CD14-positive monocyte (primary cell): ENCODE data around the gene GJB2. TPM values are rescaled to one million over a fixed set of nuclear protein-coding genes. Genes with fewer than 3 reads are reported as not detected.

Experiments
- DNase-seq, 3 donors: peaks; one replicate each; pipeline ENCODE4 v3.0.0-alpha.2; 2011 to 2022
- H2AFZ ChIP-seq: 2 replicates; pipeline ENCODE4 v1.6.0; 2012; ENCODE audit warnings: mild to moderate bottlenecking, low read depth, low read length, inconsistent platforms; ENCODE audit not compliant: insufficient read depth, poor library complexity, severe bottlenecking
- H3K27ac ChIP-seq, 2 donors: 1 replicate in 1 of 2; 2 replicates in 1 of 2; pipeline ENCODE4 v1.5.1; 2012 to 2013; ENCODE audit warnings: low read length in 2 of 2, control low read depth in 1 of 2, inconsistent platforms in 1 of 2, low read depth in 1 of 2, mild to moderate bottlenecking in 1 of 2
- H3K27me3 ChIP-seq, 2 donors: one replicate each; pipeline versions ENCODE4 v1.6.0 to v1.6.1; 2011 to 2013; ENCODE audit warnings: low read length in 2 of 2; ENCODE audit not compliant: control insufficient read depth in 2 of 2, insufficient read depth in 2 of 2
- H3K36me3 ChIP-seq, 2 donors: replicated peaks in 1 of 2; 1 replicate in 1 of 2; 2 replicates in 1 of 2; pipeline versions ENCODE4 v1.5.1 to v1.6.1; 2012 to 2013; ENCODE audit warnings: low read length in 2 of 2, control low read depth in 1 of 2, inconsistent platforms in 1 of 2, mild to moderate bottlenecking in 1 of 2; ENCODE audit not compliant: insufficient read depth in 2 of 2, control insufficient read depth in 1 of 2
- H3K4me1 ChIP-seq, 2 donors: 1 replicate in 1 of 2; 2 replicates in 1 of 2; pipeline versions ENCODE4 v1.5.1 to v1.6.1; 2012 to 2013; ENCODE audit warnings: low read length in 2 of 2, control low read depth in 1 of 2, inconsistent platforms in 1 of 2, mild to moderate bottlenecking in 1 of 2, moderate library complexity in 1 of 2; ENCODE audit not compliant: insufficient read depth in 2 of 2, control insufficient read depth in 1 of 2
- H3K4me2 ChIP-seq: replicated peaks from 2 replicates; pipeline ENCODE3; 2012; ENCODE audit warnings: low read length, moderate library complexity, mild to moderate bottlenecking; ENCODE audit not compliant: poor library complexity, severe bottlenecking; ENCODE audit errors: extremely low read depth
- H3K4me3 ChIP-seq, 3 experiments: fragments of 200-600 bp in 1 of 3; sonication (generic) in 1 of 3; replicated peaks in 1 of 3; 1 replicate in 2 of 3; 2 replicates in 1 of 3; pipeline ENCODE4 v1.5.1; 2011 to 2013; ENCODE audit warnings: low read length in 3 of 3, mild to moderate bottlenecking in 3 of 3, control low read depth in 2 of 3, low read depth in 2 of 3, inconsistent platforms in 1 of 3, moderate library complexity in 1 of 3
- H3K79me2 ChIP-seq: 2 replicates; pipeline ENCODE4 v1.6.0; 2012; ENCODE audit warnings: mild to moderate bottlenecking, control low read depth, inconsistent platforms, low read length, moderate library complexity; ENCODE audit not compliant: insufficient read depth
- H3K9ac ChIP-seq: 2 replicates; pipeline ENCODE4 v1.6.0; 2017; ENCODE audit warnings: low read length, mild to moderate bottlenecking; ENCODE audit not compliant: insufficient read depth, poor library complexity, severe bottlenecking
- H3K9me3 ChIP-seq, 2 donors: replicated peaks in 1 of 2; 1 replicate in 1 of 2; 2 replicates in 1 of 2; pipeline versions ENCODE4 v1.5.1 to v1.6.1; 2012 to 2013; ENCODE audit warnings: low read length in 2 of 2, control low read depth in 1 of 2; ENCODE audit not compliant: control insufficient read depth in 1 of 2, insufficient read depth in 1 of 2
- H4K20me1 ChIP-seq: 2 replicates; pipeline ENCODE4 v1.6.0; 2012; ENCODE audit warnings: mild to moderate bottlenecking, low read length, control low read depth, moderate library complexity; ENCODE audit not compliant: insufficient read depth
- H3K27ac Mint-ChIP-seq, 7 donors: one replicate each; pipeline ENCODE4 v1.8.0; 2020; ENCODE audit warnings: mild to moderate bottlenecking in 7 of 7, mixed read lengths in 7 of 7, moderate library complexity in 6 of 7, inconsistent platforms in 2 of 7
- H3K27me3 Mint-ChIP-seq, 3 donors: one replicate each; pipeline ENCODE4 v1.8.0; 2021 to 2022; ENCODE audit warnings: low read depth in 3 of 3, mild to moderate bottlenecking in 3 of 3, mixed read lengths in 3 of 3, moderate library complexity in 3 of 3, inconsistent platforms in 1 of 3
- H3K36me3 Mint-ChIP-seq, 2 donors: one replicate each; pipeline ENCODE4 v1.8.0; 2020; ENCODE audit warnings: mixed read lengths in 2 of 2, inconsistent platforms in 1 of 2, mild to moderate bottlenecking in 1 of 2
- H3K4me1 Mint-ChIP-seq: one replicate; pipeline ENCODE4 v1.8.0; 2020; ENCODE audit warnings: mild to moderate bottlenecking, mixed read lengths
- H3K4me3 Mint-ChIP-seq, 2 donors: one replicate each; pipeline ENCODE4 v1.8.0; 2020; ENCODE audit warnings: mild to moderate bottlenecking in 2 of 2, mixed read lengths in 2 of 2, moderate library complexity in 1 of 2
- H3K9me3 Mint-ChIP-seq, 7 donors: one replicate each; pipeline ENCODE4 v1.8.0; 2020 to 2022; ENCODE audit warnings: mixed read lengths in 7 of 7, mild to moderate bottlenecking in 6 of 7, moderate library complexity in 6 of 7, inconsistent platforms in 2 of 7
- CTCF ChIP-seq: fragments of 200-600 bp; IDR thresholded peaks from one replicate; pipeline ENCODE4 v1.8.0; 2022; ENCODE audit warnings: antibody characterized with exemption, mild to moderate bottlenecking
- WGBS: methylation state at CpG from one replicate; pipeline ENCODE4 v1.1.5; 2013; ENCODE audit warnings: missing lambda C conversion rate; ENCODE audit not compliant: insufficient coverage; 5-methylcytosine and 5-hydroxymethylcytosine counted together
- intact Hi-C, 2 donors: fragments of 100-400 bp; cut with micrococcal nuclease; formaldehyde crosslinking; loops; one replicate each; pipeline versions ENCODE4 v1.15.0 to v1.15.1; 2023
- polyA plus RNA-seq, 3 donors: library from polyadenylated mRNA; depleted of rRNA in 1 of 3; unstranded in 2 of 3; stranded (reverse) in 1 of 3; fragments of 300-500 nt in 2 of 3; fragments of >200 nt in 1 of 3; fragmentation: Illumina TruSeq in 2 of 3; gene quantifications; 1 replicate in 2 of 3; 2 replicates in 1 of 3; pipeline ENCODE4 v1.2.3, GENCODE V29; 2012 to 2021

The GJB2 gene
- polyA plus RNA-seq, 3 donors = 0.41 TPM; not detected in 2

GRCh38 chr13:20142927-20143480 is 49.7 kb downstream of the GJB2 start:
- Mint-ChIP-seq H3K27ac (no peak overlapping the region), H3K4me3 (peak overlapping the region in 1 of 2 donors; percentile 79), H3K27me3 (peaks cover 41 to 72% (median 56%) of the 10 kb centered on the region in 3 donors), H3K4me1 (peaks cover 4% of the 10 kb centered on the region), H3K9me3 (peaks cover 0 to 8% (median 3%) of the 10 kb centered on the region in 7 donors), H3K36me3 (peaks cover 0 to 5% of the 10 kb centered on the region in 2 donors)
- Histone ChIP-seq H3K4me1 (no peaks in the 10 kb centered on the region), H4K20me1 (no peaks in the 10 kb centered on the region), H3K79me2 (no peaks in the 10 kb centered on the region), H3K27me3 (peaks cover 26 to 73% of the 10 kb centered on the region in 2 donors), H2AFZ (no peak overlapping the region), H3K9me3 (peaks cover 0 to 5% of the 10 kb centered on the region in 2 donors), H3K9ac (no peak overlapping the region), H3K36me3 (no peaks in the 10 kb centered on the region), H3K4me3 (no peak overlapping the region), H3K4me2 (no peak overlapping the region), H3K27ac (no peak overlapping the region)
- TF ChIP-seq CTCF = no peak
- no peak for DNase-seq
- WGBS = 92% methylated on average over 24 of the region's 30 CpGs
- intact Hi-C loops = no loop called here

GRCh38 chr13:20142023-20142926 is 50.5 kb downstream of the GJB2 start:
- intact Hi-C loops = no loop called here
- peaks cover 31 to 75% of the 10 kb centered on the region in 2 donors for H3K27me3 ChIP-seq
- H3K27ac ChIP-seq = no peak overlapping the region
- no peak for TF ChIP-seq CTCF
- H3K4me3 Mint-ChIP-seq = peak overlapping the region in 1 of 2 donors; percentile 79
- 18% methylated on average over 70 of the region's 84 CpGs for WGBS
- no peaks in the 10 kb centered on the region for H4K20me1 ChIP-seq
- H3K4me2 ChIP-seq = no peak overlapping the region
- peaks cover 0 to 5% of the 10 kb centered on the region in 2 donors for H3K36me3 Mint-ChIP-seq
- H3K4me1 ChIP-seq = no peaks in the 10 kb centered on the region
- no peaks in the 10 kb centered on the region for H3K79me2 ChIP-seq
- H3K27me3 Mint-ChIP-seq = peaks cover 45 to 77% (median 62%) of the 10 kb centered on the region in 3 donors
- H3K4me3 ChIP-seq = no peak overlapping the region
- DNase-seq = no peak
- no peak overlapping the region for H3K27ac Mint-ChIP-seq
- H3K4me1 Mint-ChIP-seq = peaks cover 4% of the 10 kb centered on the region
- no peak overlapping the region for H3K9ac ChIP-seq
- H2AFZ ChIP-seq = no peak overlapping the region
- no peaks in the 10 kb centered on the region for H3K36me3 ChIP-seq
- H3K9me3 Mint-ChIP-seq = peaks cover 0 to 8% (median 3%) of the 10 kb centered on the region in 7 donors
- peaks cover 0 to 5% of the 10 kb centered on the region in 2 donors for H3K9me3 ChIP-seq
